T-helper 17 cell (primary cell): Measurements from ENCODE around the gene CCDC148. TPM values are rescaled to one million over a fixed set of nuclear protein-coding genes. Genes with fewer than 3 reads are reported as not detected.
"Not testable (repeated sequence)": the region's sequence is repeated elsewhere in the genome, so short reads cannot be mapped to it uniquely, and the experiment has no call there.

Source experiments
- ATAC-seq: fragments of 150-1000 bp; cut with Tn5 transposase; 2 replicates; pipeline ENCODE4 v1.10.0; 2021; ENCODE audit warnings: mild to moderate bottlenecking, moderate library complexity
- DNase-seq, 3 donors: peaks; one replicate each; pipeline versions ENCODE4 v3.0.0 to v3.0.0-alpha.2; 2020 to 2021
- H3K9me3 ChIP-seq: one replicate; pipeline ENCODE4 v1.7.0; 2013; ENCODE audit warnings: low read length, mild to moderate bottlenecking; ENCODE audit not compliant: control insufficient read depth, poor library complexity, severe bottlenecking
- H3K27ac Mint-ChIP-seq: one replicate; pipeline ENCODE4 v1.8.0; 2022; ENCODE audit warnings: mild to moderate bottlenecking, moderate library complexity, mixed read lengths
- H3K27me3 Mint-ChIP-seq: one replicate; pipeline ENCODE4 v1.8.0; 2022; ENCODE audit warnings: mixed read lengths
- H3K36me3 Mint-ChIP-seq: one replicate; pipeline ENCODE4 v1.8.0; 2022; ENCODE audit warnings: low read depth, mixed read lengths
- H3K4me1 Mint-ChIP-seq: one replicate; pipeline ENCODE4 v1.8.0; 2022; ENCODE audit warnings: mild to moderate bottlenecking, mixed read lengths
- H3K4me3 Mint-ChIP-seq: one replicate; pipeline ENCODE4 v1.8.0; 2022; ENCODE audit warnings: mild to moderate bottlenecking, moderate library complexity, mixed read lengths
- total RNA-seq, 4 donors: library from RNA in 2 of 4; stranded (reverse) in 2 of 4; gene quantifications; one replicate each; pipeline ENCODE4 v1.2.3 and lab custom pipeline; 2022 to 2026

The CCDC148 gene
- total RNA-seq, 2 donors from 2014 or later: not detected

DNA sequence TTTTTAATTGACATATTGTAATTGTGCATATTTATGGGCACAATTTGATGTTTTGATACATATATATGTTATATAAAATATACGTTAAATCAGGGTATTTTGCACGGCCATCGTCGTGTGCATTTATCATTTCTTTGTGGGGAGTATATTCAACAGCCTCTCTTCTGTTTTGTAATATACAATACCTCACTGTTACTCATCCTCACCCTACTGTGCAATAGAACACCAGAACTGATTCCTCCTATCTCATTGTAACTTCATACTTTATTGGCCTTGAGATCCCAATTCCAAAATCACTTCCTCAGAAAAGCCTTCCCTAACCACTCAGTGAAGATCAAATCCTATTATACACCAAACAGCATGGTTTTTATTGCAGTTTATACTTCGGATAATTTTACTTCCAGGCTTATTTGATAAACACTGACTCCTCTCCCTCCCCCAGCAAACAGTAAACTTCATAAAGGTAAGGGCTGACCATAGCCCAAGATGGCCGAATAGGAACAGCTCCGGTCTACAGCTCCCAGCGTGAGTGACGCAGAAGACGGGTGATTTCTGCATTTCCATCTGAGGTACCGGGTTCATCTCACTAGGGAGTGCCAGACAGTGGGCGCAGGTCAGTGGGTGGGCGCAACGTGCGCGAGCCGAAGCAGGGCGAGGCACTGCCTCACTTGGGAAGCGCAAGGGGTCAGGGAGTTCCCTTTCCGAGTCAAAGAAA, 105.6 kb downstream of the CCDC148 start:
- H3K4me1 Mint-ChIP-seq, H3K27ac Mint-ChIP-seq, H3K36me3 Mint-ChIP-seq, DNase-seq, H3K27me3 Mint-ChIP-seq, H3K9me3 ChIP-seq, H3K4me3 Mint-ChIP-seq, ATAC-seq: not testable (repeated sequence)

DNA sequence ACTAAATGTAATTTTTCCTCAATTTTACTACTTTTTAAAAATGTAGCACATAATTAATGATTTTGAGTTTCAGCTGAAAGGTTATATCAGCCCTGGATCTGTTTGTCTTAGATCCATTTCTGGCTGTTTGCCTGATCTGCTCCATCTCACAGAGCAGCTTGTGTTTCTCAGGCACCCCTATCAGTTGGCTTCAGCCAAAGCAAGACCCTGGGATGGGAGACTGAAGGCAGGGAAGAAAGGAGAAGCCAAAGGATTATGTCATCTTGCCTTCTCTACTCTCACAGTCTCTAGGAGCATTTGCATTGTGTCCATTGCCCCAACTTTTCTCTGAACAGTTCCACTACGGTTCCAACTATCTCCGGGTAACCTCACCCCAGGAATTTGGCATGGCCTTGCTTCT, 110.5 kb downstream of the CCDC148 start:
- no peak overlapping the region for H3K27ac Mint-ChIP-seq
- ATAC-seq (no peak), DNase-seq (no peak)
- no peaks in the 10 kb centered on the region for H3K36me3 Mint-ChIP-seq
- peaks cover 13% of the 10 kb centered on the region for H3K27me3 Mint-ChIP-seq
- no peak overlapping the region for H3K4me3 Mint-ChIP-seq
- H3K4me1 Mint-ChIP-seq: no peaks in the 10 kb centered on the region
- H3K9me3 ChIP-seq: no peaks in the 10 kb centered on the region

DNA sequence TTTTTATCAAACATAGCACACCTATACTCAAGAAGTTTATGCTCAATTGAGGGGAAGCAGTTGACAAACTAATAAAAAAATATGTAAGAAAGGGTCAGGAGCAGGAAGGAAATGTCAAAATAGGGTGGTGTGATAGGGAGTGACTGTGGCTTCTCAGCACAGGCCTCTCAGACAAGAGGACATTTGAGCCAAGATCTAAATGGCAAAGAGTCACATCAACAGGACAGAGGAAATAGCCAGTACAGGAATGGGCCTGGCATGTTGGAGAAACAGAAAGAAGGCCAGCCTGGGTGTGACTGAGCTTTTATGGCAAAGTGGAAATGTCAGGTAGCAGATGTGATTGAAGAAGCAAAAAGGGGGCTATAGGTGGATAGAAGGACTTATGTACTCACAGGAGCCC, 117.0 kb downstream of the CCDC148 start:
- no peak overlapping the region for H3K27ac Mint-ChIP-seq
- peaks cover 10% of the 10 kb centered on the region for H3K27me3 Mint-ChIP-seq
- H3K36me3 Mint-ChIP-seq: no peaks in the 10 kb centered on the region
- DNase-seq: no peak
- H3K4me1 Mint-ChIP-seq: peaks cover 3% of the 10 kb centered on the region
- H3K9me3 ChIP-seq: no peaks in the 10 kb centered on the region
- no peak for ATAC-seq
- H3K4me3 Mint-ChIP-seq: no peak overlapping the region

DNA sequence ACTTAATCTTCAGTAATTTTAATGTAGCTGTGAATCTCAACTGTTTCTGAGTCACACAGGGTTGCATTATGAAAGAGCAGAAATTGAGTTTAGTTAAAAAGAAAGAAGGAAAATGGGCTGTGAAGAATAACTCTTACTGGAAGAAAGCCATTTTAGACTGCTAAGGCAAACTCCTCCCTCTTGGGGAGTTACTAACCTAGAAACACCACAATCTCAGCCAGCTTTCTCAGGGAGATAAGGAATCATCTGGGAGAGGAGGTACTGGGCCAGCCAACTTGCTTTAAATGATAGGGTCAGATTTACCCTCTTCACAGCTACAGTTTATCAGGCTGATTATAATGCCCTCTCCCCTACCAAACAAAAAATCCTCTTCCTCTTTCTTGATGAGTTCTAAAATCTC, 119.5 kb downstream of the CCDC148 start:
- peaks cover 6% of the 10 kb centered on the region for H3K27me3 Mint-ChIP-seq
- no peak for ATAC-seq
- no peak for DNase-seq

DNA sequence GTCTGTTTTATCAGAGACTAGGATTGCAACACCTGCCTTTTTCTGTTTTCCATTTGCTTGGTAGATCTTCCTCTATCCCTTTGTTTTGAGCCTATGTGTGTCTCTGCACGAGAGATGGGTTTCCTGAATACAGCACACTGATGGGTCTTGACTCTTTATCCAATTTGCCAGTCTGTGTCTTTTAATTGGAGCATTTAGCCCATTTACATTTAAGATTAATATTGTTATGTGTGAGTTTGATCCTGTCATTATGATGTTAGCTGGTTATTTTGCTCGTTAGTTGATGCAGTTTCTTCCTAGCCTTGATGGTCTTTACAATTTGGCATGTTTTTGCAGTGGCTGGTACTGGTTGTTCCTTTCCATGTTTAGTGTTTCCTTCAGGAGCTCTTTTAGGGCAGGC, 124.8 kb downstream of the CCDC148 start:
- not testable (repeated sequence) for H3K4me3 Mint-ChIP-seq, H3K36me3 Mint-ChIP-seq, DNase-seq, ATAC-seq, H3K27ac Mint-ChIP-seq, H3K27me3 Mint-ChIP-seq, H3K9me3 ChIP-seq, H3K4me1 Mint-ChIP-seq

More for the DNA sequence above, 119.5 kb downstream of the CCDC148 start:
- H3K9me3 ChIP-seq: no peaks in the 10 kb centered on the region
- Mint-ChIP-seq H3K4me3 (no peak overlapping the region), H3K36me3 (no peaks in the 10 kb centered on the region), H3K27ac (no peak overlapping the region), H3K4me1 (peaks cover 3% of the 10 kb centered on the region)

DNA sequence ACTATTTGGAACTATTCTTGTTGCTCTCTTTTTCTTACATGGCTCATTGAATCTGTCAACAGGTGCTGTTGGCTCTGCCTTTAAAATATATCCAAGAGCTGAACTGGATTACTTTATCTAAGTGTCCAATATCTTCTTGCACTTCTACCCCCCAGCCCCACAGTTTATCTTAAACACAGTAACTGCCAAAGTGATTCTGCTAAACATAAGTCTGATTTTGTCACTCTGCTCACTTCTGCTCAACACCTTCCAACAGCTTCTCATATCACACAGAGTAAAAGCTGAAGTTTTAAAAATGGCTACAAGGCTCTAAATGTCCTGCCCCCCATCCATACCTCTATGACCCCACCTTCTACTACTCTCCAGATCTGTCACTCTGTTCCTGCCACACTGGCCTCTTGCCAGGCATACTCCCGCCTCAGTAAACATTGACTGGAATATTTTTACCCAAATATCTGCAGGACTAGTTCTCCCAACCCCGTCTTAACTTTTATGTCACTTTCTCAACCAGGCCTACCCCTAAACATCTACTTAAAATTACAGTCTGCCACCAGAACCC, 130.7 kb downstream of the CCDC148 start:
- no peaks in the 10 kb centered on the region for H3K27me3 Mint-ChIP-seq
- no peak overlapping the region for H3K27ac Mint-ChIP-seq
- no peaks in the 10 kb centered on the region for H3K36me3 Mint-ChIP-seq
- DNase-seq: no peak
- no peaks in the 10 kb centered on the region for H3K4me1 Mint-ChIP-seq
- no peak for ATAC-seq
- H3K4me3 Mint-ChIP-seq: no peak overlapping the region
- no peaks in the 10 kb centered on the region for H3K9me3 ChIP-seq

DNA sequence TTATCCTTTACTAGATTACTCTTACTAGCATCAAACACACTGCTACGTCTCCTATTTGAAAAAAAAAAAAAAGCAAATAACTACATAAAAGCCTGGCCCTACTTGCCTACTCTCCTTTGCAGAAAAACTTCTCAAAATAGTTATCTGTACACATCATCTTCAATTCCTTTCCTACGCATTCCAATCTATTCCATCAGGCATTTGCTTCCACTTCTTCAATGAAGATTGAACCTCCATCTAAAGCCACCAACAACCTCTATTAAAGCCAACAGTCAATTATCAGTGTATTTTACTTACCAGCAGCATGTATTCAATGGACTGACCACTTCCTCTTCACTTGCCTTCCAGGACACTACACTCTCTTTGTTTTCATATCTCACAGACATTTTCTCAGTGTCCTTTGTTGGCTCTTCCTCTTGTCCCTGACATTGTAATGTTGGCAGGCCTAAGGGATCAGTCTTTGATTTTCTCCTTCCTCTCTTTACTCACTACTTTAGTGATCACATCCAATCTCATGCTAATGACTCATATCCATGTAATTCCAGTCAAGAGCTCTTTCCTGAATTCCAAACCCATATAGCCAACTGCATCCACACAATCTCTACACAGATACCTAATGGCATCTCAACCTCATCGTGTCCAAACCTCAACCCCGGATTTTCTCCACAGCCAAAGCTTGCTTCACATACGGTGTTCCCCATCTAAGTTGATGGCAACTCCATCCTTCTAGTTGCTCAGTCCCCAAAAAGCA, 131.3 kb downstream of the CCDC148 start:
- Mint-ChIP-seq H3K27me3 (no peaks in the 10 kb centered on the region), H3K4me3 (no peak overlapping the region), H3K27ac (no peak overlapping the region), H3K4me1 (no peaks in the 10 kb centered on the region), H3K36me3 (no peaks in the 10 kb centered on the region)
- no peak for ATAC-seq
- DNase-seq: no peak
- H3K9me3 ChIP-seq: no peaks in the 10 kb centered on the region

DNA sequence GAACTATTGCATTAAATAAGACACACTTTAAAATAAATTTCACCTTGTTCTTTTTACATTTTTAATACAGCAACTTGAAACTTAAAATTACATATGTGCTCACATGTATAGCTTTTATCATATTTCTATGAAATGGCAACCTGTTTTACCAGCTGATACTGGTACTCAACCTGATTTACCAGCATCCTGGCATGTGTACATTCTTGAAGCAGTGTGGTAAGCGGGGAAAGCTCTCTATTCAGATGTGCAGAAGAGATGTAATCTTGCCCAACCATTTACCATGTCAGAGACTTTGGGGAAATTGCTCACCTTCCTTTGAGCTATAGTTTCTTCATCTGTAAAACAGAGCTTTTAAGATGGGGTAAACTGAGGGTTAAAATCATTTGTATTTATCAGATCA, 133.2 kb downstream of the CCDC148 start:
- no peak overlapping the region for H3K27ac Mint-ChIP-seq
- no peak for ATAC-seq
- H3K36me3 Mint-ChIP-seq: no peaks in the 10 kb centered on the region
- DNase-seq: no peak
- H3K4me3 Mint-ChIP-seq: no peak overlapping the region
- no peaks in the 10 kb centered on the region for H3K27me3 Mint-ChIP-seq
- no peaks in the 10 kb centered on the region for H3K4me1 Mint-ChIP-seq
- H3K9me3 ChIP-seq: no peaks in the 10 kb centered on the region

DNA sequence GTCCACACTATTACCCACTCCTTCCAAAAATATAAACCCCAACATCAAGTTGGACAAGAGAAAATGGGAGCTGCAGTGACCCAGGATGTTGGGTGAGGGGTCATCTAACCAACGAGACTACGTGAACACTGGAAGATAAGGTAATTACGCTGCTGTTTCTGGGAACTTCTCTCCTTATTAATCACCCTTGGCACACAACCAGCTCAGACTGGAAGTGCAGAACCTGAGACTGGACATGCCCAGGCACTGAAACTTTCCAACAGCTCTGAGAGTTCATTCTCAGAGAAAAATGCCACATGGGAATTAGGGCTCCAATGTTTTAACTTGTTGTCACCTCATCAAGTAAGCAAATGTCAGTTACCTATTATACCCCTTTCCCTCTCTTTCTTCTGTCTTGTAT, 135.3 kb downstream of the CCDC148 start:
- Mint-ChIP-seq H3K4me3 (no peak overlapping the region), H3K27me3 (no peaks in the 10 kb centered on the region), H3K4me1 (no peaks in the 10 kb centered on the region), H3K36me3 (no peaks in the 10 kb centered on the region), H3K27ac (no peak overlapping the region)
- no peaks in the 10 kb centered on the region for H3K9me3 ChIP-seq
- DNase-seq (no peak), ATAC-seq (no peak)

DNA sequence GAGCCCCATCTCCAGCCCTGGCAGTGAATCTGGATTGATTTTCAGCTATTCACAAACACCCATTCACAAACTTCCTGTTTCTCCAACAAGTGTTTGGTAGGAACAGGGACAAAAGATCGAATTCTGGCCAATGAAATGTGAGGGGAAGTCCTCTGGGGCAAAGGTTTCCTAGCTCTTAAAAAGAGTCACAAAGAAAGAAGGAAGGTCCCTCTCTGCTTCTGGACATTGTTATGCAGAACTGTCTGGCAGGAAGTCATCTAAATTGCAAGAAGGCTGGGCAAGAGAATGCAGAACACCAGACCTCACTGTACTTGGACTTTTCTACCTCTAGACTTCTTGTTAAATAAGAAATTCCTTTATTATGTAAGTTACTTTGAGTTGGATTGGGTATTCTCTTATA, 137.3 kb downstream of the CCDC148 start:
- H3K9me3 ChIP-seq: no peaks in the 10 kb centered on the region
- no peaks in the 10 kb centered on the region for H3K4me1 Mint-ChIP-seq
- DNase-seq (no peak), ATAC-seq (no peak)
- no peak overlapping the region for H3K27ac Mint-ChIP-seq
- no peaks in the 10 kb centered on the region for H3K27me3 Mint-ChIP-seq
- H3K36me3 Mint-ChIP-seq: no peaks in the 10 kb centered on the region
- H3K4me3 Mint-ChIP-seq: no peak overlapping the region

DNA sequence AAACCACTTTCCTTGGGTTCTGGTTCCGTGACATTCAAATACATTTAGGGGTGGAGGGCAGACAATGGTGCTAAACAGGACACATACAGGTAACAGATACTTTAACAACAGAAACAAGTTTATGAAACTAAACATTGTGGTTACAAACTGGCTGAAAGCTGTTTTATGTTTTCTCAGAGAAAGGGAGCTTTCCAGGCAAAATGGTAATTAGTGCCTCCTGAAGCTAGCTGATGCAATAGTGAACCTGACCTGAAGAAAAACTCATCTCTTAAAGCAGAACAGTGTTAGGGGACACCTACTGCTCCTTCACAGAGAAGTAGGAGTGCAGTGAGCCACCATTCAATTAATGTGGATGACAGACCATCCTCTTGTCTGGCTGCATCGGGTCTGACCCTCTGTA, 138.9 kb downstream of the CCDC148 start:
- H3K9me3 ChIP-seq: no peaks in the 10 kb centered on the region
- Mint-ChIP-seq H3K4me1 (no peaks in the 10 kb centered on the region), H3K4me3 (no peak overlapping the region), H3K27me3 (no peaks in the 10 kb centered on the region), H3K27ac (no peak overlapping the region), H3K36me3 (no peaks in the 10 kb centered on the region)
- no peak for DNase-seq
- no peak for ATAC-seq

DNA sequence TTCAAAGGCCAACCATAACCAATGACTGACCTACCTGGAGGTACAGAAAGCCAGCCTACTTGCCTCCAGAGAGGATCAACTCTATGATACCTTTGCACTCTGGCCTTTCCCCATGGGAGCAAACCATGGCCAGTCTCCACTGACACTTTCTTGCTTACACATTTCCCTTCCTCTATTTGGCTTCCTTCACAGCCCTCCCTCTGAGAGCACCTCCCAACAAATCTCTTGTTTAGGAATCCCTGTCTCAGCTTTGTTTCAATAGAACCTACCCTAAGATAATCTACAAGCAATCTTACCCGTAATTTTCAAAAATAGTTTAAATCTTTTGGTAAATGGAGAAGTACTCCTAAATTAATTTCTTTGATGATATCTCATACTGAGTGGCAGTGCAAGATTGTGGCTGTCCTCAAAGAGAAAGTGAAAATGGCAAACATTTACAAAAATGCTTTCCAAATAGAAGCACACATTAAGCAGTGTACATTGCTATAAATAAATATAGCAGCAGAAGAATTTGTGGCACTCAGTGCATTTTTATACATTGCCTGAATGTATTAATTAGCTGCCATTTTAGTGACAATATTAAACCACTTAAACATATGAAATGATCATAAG, 140.6 kb downstream of the CCDC148 start:
- H3K9me3 ChIP-seq: no peaks in the 10 kb centered on the region
- peaks cover 4% of the 10 kb centered on the region for H3K27me3 Mint-ChIP-seq
- DNase-seq (no peak), ATAC-seq (no peak)
- H3K27ac Mint-ChIP-seq: no peak overlapping the region
- no peak overlapping the region for H3K4me3 Mint-ChIP-seq
- no peaks in the 10 kb centered on the region for H3K4me1 Mint-ChIP-seq
- H3K36me3 Mint-ChIP-seq: no peaks in the 10 kb centered on the region

DNA sequence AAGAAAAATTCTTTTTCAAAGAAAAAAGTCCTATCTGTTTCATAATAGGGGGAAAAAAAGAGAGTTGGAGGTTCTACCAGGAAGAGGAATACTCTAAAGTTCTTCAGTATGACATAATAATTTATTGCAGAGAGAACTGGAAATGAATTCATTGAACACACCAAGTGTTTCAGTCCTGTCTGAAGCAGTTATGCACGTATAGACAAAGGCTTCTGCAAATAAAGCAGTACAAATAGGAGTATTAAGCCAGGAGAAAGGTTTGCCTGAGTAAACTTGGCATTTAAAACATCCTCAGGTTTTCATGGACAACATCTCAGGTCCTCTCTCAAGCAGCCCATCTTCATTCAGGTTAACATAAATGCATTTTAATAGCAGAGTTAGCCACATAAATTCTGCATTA, 141.6 kb downstream of the CCDC148 start:
- Mint-ChIP-seq H3K27ac (no peak overlapping the region), H3K4me3 (no peak overlapping the region), H3K27me3 (peaks cover 4% of the 10 kb centered on the region), H3K36me3 (no peaks in the 10 kb centered on the region), H3K4me1 (no peaks in the 10 kb centered on the region)
- no peak for ATAC-seq
- DNase-seq: no peak
- no peaks in the 10 kb centered on the region for H3K9me3 ChIP-seq
